ENCODE results near the gene ARHGEF3. TPM values are rescaled to one million over a fixed set of nuclear protein-coding genes. Genes with fewer than 3 reads are reported as not detected.

Gene ARHGEF3
- total RNA-seq, 1 donor from 2014 or later, result 10.8 TPM

- TF ChIP-seq, protein P1, sequence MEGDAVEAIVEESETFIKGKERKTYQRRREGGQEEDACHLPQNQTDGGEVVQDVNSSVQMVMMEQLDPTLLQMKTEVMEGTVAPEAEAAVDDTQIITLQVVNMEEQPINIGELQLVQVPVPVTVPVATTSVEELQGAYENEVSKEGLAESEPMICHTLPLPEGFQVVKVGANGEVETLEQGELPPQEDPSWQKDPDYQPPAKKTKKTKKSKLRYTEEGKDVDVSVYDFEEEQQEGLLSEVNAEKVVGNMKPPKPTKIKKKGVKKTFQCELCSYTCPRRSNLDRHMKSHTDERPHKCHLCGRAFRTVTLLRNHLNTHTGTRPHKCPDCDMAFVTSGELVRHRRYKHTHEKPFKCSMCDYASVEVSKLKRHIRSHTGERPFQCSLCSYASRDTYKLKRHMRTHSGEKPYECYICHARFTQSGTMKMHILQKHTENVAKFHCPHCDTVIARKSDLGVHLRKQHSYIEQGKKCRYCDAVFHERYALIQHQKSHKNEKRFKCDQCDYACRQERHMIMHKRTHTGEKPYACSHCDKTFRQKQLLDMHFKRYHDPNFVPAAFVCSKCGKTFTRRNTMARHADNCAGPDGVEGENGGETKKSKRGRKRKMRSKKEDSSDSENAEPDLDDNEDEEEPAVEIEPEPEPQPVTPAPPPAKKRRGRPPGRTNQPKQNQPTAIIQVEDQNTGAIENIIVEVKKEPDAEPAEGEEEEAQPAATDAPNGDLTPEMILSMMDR (IDR thresholded peaks at IDR 0.05; ENCODE audit: partially characterized antibody, unreplicated experiment), result no peak
- no peak for DNase-seq
- H3K36me3 Mint-ChIP-seq (ENCODE audit: unreplicated experiment), result no peaks in the 10 kb centered on the region
- H3K4me1 Mint-ChIP-seq (ENCODE audit: low read depth, unreplicated experiment), result peaks cover 16% of the 10 kb centered on the region
- no peaks in the 10 kb centered on the region for H3K9me3 Mint-ChIP-seq (ENCODE audit: unreplicated experiment)
- no peak overlapping the region for H3K4me3 Mint-ChIP-seq (ENCODE audit: unreplicated experiment)
- H3K27me3 Mint-ChIP-seq (ENCODE audit: unreplicated experiment), result no peaks in the 10 kb centered on the region
- H3K27ac Mint-ChIP-seq (ENCODE audit: unreplicated experiment), result peak overlapping the region; percentile 56
These were observed 38.3 kb upstream of the ARHGEF3 start for GRCh38 chr3:56839784-56840715.

DNA sequence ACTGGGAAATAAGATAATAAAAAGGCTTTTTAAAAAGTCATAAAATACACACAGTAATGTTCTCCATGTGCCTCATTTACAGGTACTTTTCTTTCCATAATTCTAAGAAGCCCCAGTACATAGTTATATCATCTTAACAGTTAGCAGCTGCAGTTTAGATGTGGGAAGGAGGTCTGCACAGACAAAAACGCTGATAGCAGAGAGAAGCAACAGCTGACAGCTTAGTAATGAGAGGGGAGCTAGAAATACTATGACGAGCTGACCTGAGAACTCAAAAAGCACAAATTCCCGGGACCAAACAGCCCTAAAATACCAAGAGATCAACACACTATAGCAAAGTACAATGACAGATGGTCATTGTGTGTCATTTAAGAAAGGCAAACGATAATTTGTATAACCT is 36.7 kb upstream of the ARHGEF3 start:
- no peak for DNase-seq
- TF ChIP-seq, protein P1 (IDR thresholded peaks at IDR 0.05; ENCODE audit: partially characterized antibody, unreplicated experiment), result no peak
- peaks cover 18% of the 10 kb centered on the region for H3K4me1 Mint-ChIP-seq (ENCODE audit: low read depth, unreplicated experiment)
- peak overlapping the region; percentile 73 for H3K27ac Mint-ChIP-seq (ENCODE audit: unreplicated experiment)
- H3K36me3 Mint-ChIP-seq (ENCODE audit: unreplicated experiment), result no peaks in the 10 kb centered on the region
- no peaks in the 10 kb centered on the region for H3K9me3 Mint-ChIP-seq (ENCODE audit: unreplicated experiment)
- no peak overlapping the region for H3K4me3 Mint-ChIP-seq (ENCODE audit: unreplicated experiment)
- H3K27me3 Mint-ChIP-seq (ENCODE audit: unreplicated experiment), result no peaks in the 10 kb centered on the region

- H3K4me3 Mint-ChIP-seq (ENCODE audit: unreplicated experiment), result no peak overlapping the region
- no peaks in the 10 kb centered on the region for H3K36me3 Mint-ChIP-seq (ENCODE audit: unreplicated experiment)
- no peaks in the 10 kb centered on the region for H3K27me3 Mint-ChIP-seq (ENCODE audit: unreplicated experiment)
- H3K27ac Mint-ChIP-seq (ENCODE audit: unreplicated experiment), result no peak overlapping the region
- no peak for DNase-seq
- peaks cover 18% of the 10 kb centered on the region for H3K4me1 Mint-ChIP-seq (ENCODE audit: low read depth, unreplicated experiment)
- H3K9me3 Mint-ChIP-seq (ENCODE audit: unreplicated experiment), result no peaks in the 10 kb centered on the region
- TF ChIP-seq, protein P1 (IDR thresholded peaks at IDR 0.05; ENCODE audit: partially characterized antibody, unreplicated experiment), result no peak
These were observed 35.6 kb upstream of the ARHGEF3 start for GRCh38 chr3:56837196-56837955.

DNA sequence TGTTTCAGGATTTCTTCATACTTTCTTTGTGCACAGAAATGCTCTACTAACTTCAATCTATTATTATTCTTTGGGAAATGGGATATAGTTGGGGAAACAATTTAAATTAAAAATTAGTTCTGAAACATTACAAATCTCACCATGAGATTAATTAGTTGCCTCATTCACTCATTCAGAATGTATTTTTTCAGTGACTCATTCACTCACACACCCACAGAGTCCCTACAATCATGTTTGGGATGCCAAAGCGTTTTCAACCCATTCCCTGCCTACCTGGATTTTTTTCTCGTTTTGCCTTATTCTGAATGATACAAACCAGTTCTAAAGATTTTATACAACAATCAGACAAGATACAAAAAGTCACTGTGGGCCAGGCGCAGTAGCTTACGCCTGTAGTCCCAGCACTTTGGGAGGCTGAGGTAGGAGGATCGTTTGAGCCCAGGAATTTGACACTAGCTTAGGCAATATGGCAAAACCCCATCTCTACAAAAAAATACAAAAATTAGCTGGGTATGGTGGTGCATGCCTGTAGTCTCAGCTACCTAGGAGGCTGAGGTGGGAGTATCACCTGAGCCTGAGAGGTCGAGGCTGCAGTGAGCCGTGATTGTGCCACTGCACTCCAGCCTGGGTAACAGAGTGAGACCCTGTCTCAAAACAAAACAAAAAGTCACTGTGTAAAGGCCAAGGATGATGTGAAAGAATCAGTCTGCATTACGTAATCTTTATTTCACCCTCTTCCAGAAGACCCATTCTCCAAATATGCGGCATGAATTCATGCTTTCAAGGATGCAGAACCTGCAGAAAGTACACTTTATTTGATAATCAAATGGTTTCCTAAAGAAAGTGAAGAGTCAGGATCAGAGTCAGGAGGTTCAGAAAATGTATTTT is 34.8 kb upstream of the ARHGEF3 start:
- TF ChIP-seq, protein P1 (IDR thresholded peaks at IDR 0.05; ENCODE audit: partially characterized antibody, unreplicated experiment), result no peak
- Mint-ChIP-seq H3K27me3 (ENCODE audit: unreplicated experiment) (no peaks in the 10 kb centered on the region), H3K9me3 (ENCODE audit: unreplicated experiment) (no peaks in the 10 kb centered on the region), H3K4me1 (ENCODE audit: low read depth, unreplicated experiment) (peaks cover 17% of the 10 kb centered on the region), H3K27ac (ENCODE audit: unreplicated experiment) (no peak overlapping the region), H3K36me3 (ENCODE audit: unreplicated experiment) (no peaks in the 10 kb centered on the region), H3K4me3 (ENCODE audit: unreplicated experiment) (no peak overlapping the region)
- DNase-seq, result no peak

Measured in glutamatergic neuron (in vitro differentiated cells).